ENCODE results near the gene TET1. TPM values are rescaled to one million over a fixed set of nuclear protein-coding genes. Genes with fewer than 3 reads are reported as not detected.

Gene TET1
- total RNA-seq, 6 experiments from 2014 or later: 2.1 to 2.7 (median 2.5) TPM

DNA sequence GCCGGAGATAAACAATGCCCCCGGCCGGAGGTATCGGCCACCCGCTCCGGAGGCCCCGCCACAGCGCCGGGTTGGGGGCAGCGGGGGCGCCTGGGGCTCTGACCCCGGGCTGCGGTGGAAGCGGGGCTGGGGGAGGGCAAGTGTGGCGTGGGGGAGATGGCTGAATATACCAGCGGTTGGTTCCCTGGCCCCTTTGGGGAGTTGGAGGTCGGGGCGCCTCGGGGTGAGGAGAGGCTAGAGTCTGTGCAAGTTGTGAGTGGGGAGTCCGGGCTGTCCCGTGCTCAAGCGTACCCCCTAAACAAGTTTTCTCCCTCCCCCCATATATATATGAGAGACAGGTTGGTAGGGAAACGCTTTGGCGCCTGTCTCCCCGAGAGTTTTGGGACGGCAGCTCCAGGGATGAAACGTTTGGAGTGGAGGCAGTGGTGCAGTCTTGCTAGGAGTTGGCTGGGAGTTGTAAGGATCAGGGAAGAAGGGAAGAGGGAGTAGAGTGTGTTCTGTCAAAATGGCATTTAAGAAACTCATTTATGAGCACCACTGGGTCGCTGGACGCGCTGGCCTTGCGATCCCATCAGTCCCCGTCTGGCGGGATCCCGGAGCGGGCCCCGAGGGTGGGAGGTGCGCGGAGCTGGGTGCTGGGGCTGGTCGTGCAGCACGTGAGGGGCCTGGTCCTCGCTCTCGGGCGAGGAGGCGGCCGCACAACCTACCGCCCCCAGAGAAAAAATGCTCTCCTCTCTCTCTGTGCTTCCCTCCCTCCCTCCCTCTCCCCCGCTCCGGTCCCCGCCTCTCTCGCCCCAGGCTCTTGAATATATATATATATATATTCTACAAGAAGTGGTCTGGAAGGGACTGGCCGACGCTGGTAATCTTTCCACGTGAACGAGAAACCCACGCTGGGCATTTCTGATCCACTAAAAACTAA, 1.1 kb downstream of the TET1 start:
- peak overlapping the region; percentile 96 for H3K27ac Mint-ChIP-seq
- H3K4me3 Mint-ChIP-seq: peak overlapping the region; percentile 92
- no peaks in the 10 kb centered on the region for H3K9me3 Mint-ChIP-seq
- H3K4me1 Mint-ChIP-seq (ENCODE audit: low read depth): peaks cover 37% of the 10 kb centered on the region
- no peak for DNase-seq
- peaks cover 2% of the 10 kb centered on the region for H3K27me3 Mint-ChIP-seq (ENCODE audit: insufficient read depth)
- TF ChIP-seq, protein P1, sequence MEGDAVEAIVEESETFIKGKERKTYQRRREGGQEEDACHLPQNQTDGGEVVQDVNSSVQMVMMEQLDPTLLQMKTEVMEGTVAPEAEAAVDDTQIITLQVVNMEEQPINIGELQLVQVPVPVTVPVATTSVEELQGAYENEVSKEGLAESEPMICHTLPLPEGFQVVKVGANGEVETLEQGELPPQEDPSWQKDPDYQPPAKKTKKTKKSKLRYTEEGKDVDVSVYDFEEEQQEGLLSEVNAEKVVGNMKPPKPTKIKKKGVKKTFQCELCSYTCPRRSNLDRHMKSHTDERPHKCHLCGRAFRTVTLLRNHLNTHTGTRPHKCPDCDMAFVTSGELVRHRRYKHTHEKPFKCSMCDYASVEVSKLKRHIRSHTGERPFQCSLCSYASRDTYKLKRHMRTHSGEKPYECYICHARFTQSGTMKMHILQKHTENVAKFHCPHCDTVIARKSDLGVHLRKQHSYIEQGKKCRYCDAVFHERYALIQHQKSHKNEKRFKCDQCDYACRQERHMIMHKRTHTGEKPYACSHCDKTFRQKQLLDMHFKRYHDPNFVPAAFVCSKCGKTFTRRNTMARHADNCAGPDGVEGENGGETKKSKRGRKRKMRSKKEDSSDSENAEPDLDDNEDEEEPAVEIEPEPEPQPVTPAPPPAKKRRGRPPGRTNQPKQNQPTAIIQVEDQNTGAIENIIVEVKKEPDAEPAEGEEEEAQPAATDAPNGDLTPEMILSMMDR (IDR thresholded peaks at IDR 0.05): no peak
- no peaks in the 10 kb centered on the region; the same call in 1 of the 2 replicates for H3K36me3 Mint-ChIP-seq (ENCODE audit: low read depth)

DNA sequence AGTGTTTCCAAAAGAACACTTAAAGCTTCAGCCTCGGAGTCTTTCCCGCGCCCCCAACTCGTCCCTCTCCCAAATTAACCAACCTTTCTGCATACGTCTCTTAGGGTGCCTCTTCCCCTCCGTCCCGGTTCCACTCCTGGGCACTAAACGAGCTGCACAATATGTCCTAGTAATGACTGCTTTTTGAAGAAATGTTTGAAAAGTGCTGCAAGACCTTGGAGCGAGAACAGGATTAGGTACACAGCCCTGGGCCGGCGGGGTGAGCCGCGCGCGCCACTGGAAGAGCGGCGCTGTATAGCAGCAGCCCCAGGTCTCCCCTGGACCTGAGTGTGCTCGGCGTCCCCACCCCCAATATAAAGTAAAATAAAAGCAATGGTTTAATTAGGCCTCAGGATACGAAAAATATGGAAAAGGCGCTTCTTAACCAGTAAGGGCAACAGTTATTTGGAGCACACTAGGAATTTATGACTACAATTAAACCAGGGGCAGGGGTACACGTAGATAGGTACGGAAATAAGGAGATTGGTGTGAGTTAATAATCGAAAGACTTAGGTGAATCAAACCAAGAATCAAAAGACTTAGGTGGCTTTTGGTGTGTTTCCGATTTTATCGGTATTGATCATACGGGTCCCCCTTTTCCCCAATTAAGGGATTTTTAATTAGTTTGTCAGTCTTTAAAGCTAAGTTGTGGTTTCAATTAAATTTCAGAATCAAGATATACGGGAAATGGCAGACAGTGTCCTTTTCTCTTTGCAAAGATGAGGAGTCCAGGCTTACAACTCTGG, 1.9 kb downstream of the TET1 start:
- Mint-ChIP-seq H3K4me1 (ENCODE audit: low read depth) (peaks cover 37% of the 10 kb centered on the region), H3K9me3 (no peaks in the 10 kb centered on the region), H3K36me3 (ENCODE audit: low read depth) (no peaks in the 10 kb centered on the region; the same call in 1 of the 2 replicates), H3K27ac (peak overlapping the region; percentile 96), H3K4me3 (peak overlapping the region; percentile 92), H3K27me3 (ENCODE audit: insufficient read depth) (peaks cover 2% of the 10 kb centered on the region)
- TF ChIP-seq, protein P1 (IDR thresholded peaks at IDR 0.05): no peak
- no peak for DNase-seq

DNA sequence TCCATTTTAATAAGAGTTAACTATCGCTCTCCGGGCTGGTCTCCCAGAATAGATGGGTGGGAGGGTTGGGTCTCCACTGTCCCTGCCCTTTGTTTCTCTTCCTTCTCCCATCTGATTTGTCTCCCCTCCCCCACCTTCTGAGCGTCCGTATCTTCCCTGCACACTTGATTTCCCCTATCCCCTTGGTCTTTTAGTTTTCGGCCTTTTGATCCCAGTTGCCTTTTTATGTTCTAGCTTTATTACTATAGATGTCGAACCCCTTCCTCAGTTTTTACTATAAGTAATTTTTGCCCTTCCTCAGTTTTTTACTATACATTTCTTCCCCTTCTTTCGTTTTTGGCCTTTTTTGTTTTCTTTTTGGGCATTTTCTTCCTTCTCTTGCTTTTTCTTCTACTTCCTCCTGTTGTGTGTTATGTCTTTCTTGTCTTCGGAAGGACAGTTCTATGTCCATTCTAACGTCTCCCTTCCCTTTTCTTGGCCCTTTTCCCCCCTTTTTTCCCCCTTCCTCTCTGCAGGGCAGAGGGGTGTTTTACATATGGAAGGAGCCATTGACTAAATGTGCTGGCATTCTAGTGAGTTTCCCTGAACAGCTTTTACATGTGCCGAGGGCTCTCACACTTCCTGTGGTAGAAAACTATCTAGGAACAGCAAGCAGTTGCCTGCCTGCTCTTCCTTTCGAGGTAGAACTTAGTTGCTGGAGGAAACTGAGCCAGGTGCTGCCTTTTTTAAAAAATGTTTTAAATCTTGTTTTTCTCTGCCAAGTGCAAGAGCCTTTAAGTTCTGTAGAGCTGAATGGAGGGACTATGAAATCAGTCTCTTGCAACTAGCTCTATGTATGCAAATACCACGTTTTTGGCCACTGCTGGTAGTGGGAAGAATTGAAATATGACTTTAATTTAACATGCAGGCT, 2.8 kb downstream of the TET1 start:
- H3K27ac Mint-ChIP-seq: peak overlapping the region; percentile 96
- no peaks in the 10 kb centered on the region; the same call in 1 of the 2 replicates for H3K36me3 Mint-ChIP-seq (ENCODE audit: low read depth)
- DNase-seq: peak; percentile 46
- H3K9me3 Mint-ChIP-seq: no peaks in the 10 kb centered on the region
- peaks cover 37% of the 10 kb centered on the region for H3K4me1 Mint-ChIP-seq (ENCODE audit: low read depth)
- TF ChIP-seq, protein P1 (IDR thresholded peaks at IDR 0.05): no peak
- H3K27me3 Mint-ChIP-seq (ENCODE audit: insufficient read depth): peaks cover 2% of the 10 kb centered on the region
- H3K4me3 Mint-ChIP-seq: peak overlapping the region; percentile 92

DNA sequence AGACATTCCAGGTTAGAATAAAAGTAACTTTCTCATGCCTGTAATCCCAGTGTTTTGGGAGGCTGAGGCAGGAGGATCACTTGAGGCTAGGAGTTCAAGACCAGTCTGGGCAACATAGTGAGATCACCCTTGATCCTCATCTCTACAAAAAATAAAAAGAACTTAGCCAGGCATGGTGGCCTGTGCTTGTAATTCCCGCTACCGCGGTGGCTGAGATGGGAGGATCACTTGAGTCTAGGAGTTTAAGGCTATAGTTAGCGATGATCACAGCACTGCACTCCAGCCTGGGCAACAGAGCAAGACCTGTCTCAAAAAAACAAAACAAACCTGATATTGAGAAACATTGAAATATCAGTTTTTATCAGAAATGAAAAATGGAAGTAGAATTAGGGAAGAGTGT, 4.6 kb downstream of the TET1 start:
- H3K27ac Mint-ChIP-seq: no peak overlapping the region
- TF ChIP-seq, protein P1 (IDR thresholded peaks at IDR 0.05): no peak

DNA sequence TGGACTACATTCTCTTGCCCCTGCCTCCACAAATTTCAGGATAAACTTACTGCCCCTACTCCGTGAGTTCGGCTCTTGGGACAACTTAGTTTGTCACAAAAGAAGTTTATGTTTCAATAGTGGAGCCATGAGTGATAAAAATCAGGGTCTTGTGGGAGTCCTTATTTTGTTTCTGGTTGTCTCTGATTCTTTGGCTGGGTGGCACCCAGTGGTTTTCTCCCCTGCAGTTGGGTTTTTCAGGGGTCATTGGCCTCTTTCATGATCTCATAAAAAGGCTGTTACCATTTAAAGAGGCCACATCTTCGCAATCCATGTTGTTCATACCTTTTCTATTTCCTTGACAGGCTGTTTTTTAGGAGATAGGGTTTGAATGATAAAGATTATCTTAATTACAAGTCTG, 5.5 kb downstream of the TET1 start:
- TF ChIP-seq, protein P1 (IDR thresholded peaks at IDR 0.05): no peak
- no peak for DNase-seq
- Mint-ChIP-seq H3K27me3 (ENCODE audit: insufficient read depth) (peaks cover 2% of the 10 kb centered on the region), H3K4me1 (ENCODE audit: low read depth) (peaks cover 26% of the 10 kb centered on the region), H3K4me3 (no peak overlapping the region), H3K27ac (no peak overlapping the region), H3K9me3 (no peaks in the 10 kb centered on the region), H3K36me3 (ENCODE audit: low read depth) (no peaks in the 10 kb centered on the region; the same call in 1 of the 2 replicates)

More for the DNA sequence above, 4.6 kb downstream of the TET1 start:
- Mint-ChIP-seq H3K9me3 (no peaks in the 10 kb centered on the region), H3K4me3 (no peak overlapping the region), H3K27me3 (ENCODE audit: insufficient read depth) (peaks cover 2% of the 10 kb centered on the region), H3K36me3 (ENCODE audit: low read depth) (no peaks in the 10 kb centered on the region; the same call in 1 of the 2 replicates), H3K4me1 (ENCODE audit: low read depth) (peaks cover 30% of the 10 kb centered on the region)
- no peak for DNase-seq

Data from HFFc6 (cell line).